NCI-H526 (cell line): Measurements from ENCODE around the gene CYB561D2.
A peak's percentile ranks its signal among the peaks of the same experiment; 100 is the strongest.

Source experiments
- DNase-seq, 2 experiments: peaks; one replicate each; lab custom pipeline; 2025; lab: John Stamatoyannopoulos, UW

CYB561D2 gene

GRCh38 chr3:50341996-50342650 lies 8.5 kb upstream of the CYB561D2 start:
- DNase-seq: no peak

- DNase-seq: no peak
These were observed 7.6 kb upstream of the CYB561D2 start for GRCh38 chr3:50342813-50343633.

- no peak for DNase-seq
These were observed 5.7 kb upstream of the CYB561D2 start for GRCh38 chr3:50345008-50345407.

GRCh38 chr3:50345586-50346234 lies 5.0 kb upstream of the CYB561D2 start, which contains the start of gene ZMYND10:
ZMYND10 (minus strand) TSS chr3:50345732; CDS start chr3:50345579, 153 bp downstream.
- DNase-seq: peak; percentile 9 to 79

GRCh38 chr3:50347187-50347813 lies 3.4 kb upstream of the CYB561D2 start:
- DNase-seq: peak; percentile 58 to 81

GRCh38 chr3:50350213-50350526 lies 492 bp upstream of the CYB561D2 start:
- no peak for DNase-seq

GRCh38 chr3:50351323-50351697 lies 648 bp downstream of the CYB561D2 start:
- no peak for DNase-seq

GRCh38 chr3:50352781-50353180 lies 2.1 kb downstream of the CYB561D2 start:
- peak; percentile 6 to 33 for DNase-seq

- no peak for DNase-seq
These were observed 2.8 kb downstream of the CYB561D2 start for GRCh38 chr3:50353245-50354004.

- no peak for DNase-seq
These were observed 3.6 kb downstream of the CYB561D2 start for GRCh38 chr3:50354186-50354764.

- DNase-seq: no peak
These were observed 4.2 kb downstream of the CYB561D2 start for GRCh38 chr3:50354850-50355249.

GRCh38 chr3:50355829-50356552 lies 5.3 kb downstream of the CYB561D2 start:
- no peak for DNase-seq

- peak in 1 of 2 experiments; percentile 39 for DNase-seq
These were observed 5.9 kb downstream of the CYB561D2 start for GRCh38 chr3:50356553-50356952.

- DNase-seq: no peak
These were observed 6.8 kb downstream of the CYB561D2 start for GRCh38 chr3:50357481-50357880.

- DNase-seq: peak in 1 of 2 experiments; percentile 40
These were observed 7.8 kb downstream of the CYB561D2 start for GRCh38 chr3:50358355-50358910.

- peak; percentile 94 to 98 for DNase-seq
These were observed 8.5 kb downstream of the CYB561D2 start, which contains the start of gene TMEM115 for GRCh38 chr3:50358911-50359759. TMEM115 (minus strand) TSS chr3:50359521; CDS start chr3:50359063, 458 bp downstream.

- no peak for DNase-seq
These were observed 9.1 kb downstream of the CYB561D2 start for GRCh38 chr3:50359760-50360110.

- DNase-seq: no peak
These were observed 14.0 kb downstream of the CYB561D2 start for GRCh38 chr3:50364573-50365079.
